ENCODE results near the gene TWIST1. TPM values are rescaled to one million over a fixed set of nuclear protein-coding genes. Genes with fewer than 3 reads are reported as not detected.

TWIST1 gene
- total RNA-seq, 1 donor = 113 TPM

GRCh38 chr7:19116121-19117090 is 1.0 kb downstream of the TWIST1 start:
- no peaks in the 10 kb centered on the region for H3K36me3 ChIP-seq (ENCODE audit: insufficient read depth, low read length)
- H4K20me1 ChIP-seq (ENCODE audit: insufficient read depth, low read length) = peaks cover 9% of the 10 kb centered on the region
- peak; percentile 82 for DNase-seq (ENCODE audit: insufficient read length, low spot score, missing footprints)
- no peaks in the 10 kb centered on the region for H3K9me3 ChIP-seq (ENCODE audit: low read depth, low read length)
- peaks cover 53% of the 10 kb centered on the region for H3K79me2 ChIP-seq (ENCODE audit: insufficient read depth, low read length)
- H3K4me3 ChIP-seq (ENCODE audit: insufficient read depth, low read length) = peak overlapping the region; percentile 95
- H2AFZ ChIP-seq (ENCODE audit: low read length) = peak overlapping the region; percentile 81
- no peaks in the 10 kb centered on the region for H3K27me3 ChIP-seq (ENCODE audit: insufficient read depth, low read length)
- TF ChIP-seq CTCF (IDR thresholded peaks at IDR 0.05; ENCODE audit: extremely low read depth, low read depth, low read length) = no peak
- H3K27ac ChIP-seq (ENCODE audit: low read depth, low read length) = peak overlapping the region; percentile 80
- H3K4me1 ChIP-seq (ENCODE audit: insufficient read depth, low read length) = peaks cover 36% of the 10 kb centered on the region
- peak overlapping the region; percentile 94 for H3K4me2 ChIP-seq (ENCODE audit: insufficient read depth, low read length)

- Histone ChIP-seq H3K4me3 (ENCODE audit: insufficient read depth, low read length) (peak overlapping the region; percentile 95), H3K27ac (ENCODE audit: low read depth, low read length) (peak overlapping the region; percentile 80), H3K79me2 (ENCODE audit: insufficient read depth, low read length) (peaks cover 67% of the 10 kb centered on the region)
These were observed 2.9 kb downstream of the TWIST1 start for GRCh38 chr7:19114551-19114855.

GRCh38 chr7:19113855-19114550 is 3.4 kb downstream of the TWIST1 start:
- Histone ChIP-seq H3K36me3 (ENCODE audit: insufficient read depth, low read length) (no peaks in the 10 kb centered on the region), H3K4me2 (ENCODE audit: insufficient read depth, low read length) (peak overlapping the region; percentile 94), H3K27me3 (ENCODE audit: insufficient read depth, low read length) (no peaks in the 10 kb centered on the region), H3K4me1 (ENCODE audit: insufficient read depth, low read length) (peaks cover 36% of the 10 kb centered on the region), H3K27ac (ENCODE audit: low read depth, low read length) (peak overlapping the region; percentile 80), H3K4me3 (ENCODE audit: insufficient read depth, low read length) (peak overlapping the region; percentile 95), H3K79me2 (ENCODE audit: insufficient read depth, low read length) (peaks cover 67% of the 10 kb centered on the region), H2AFZ (ENCODE audit: low read length) (no peak overlapping the region), H4K20me1 (ENCODE audit: insufficient read depth, low read length) (peaks cover 9% of the 10 kb centered on the region), H3K9me3 (ENCODE audit: low read depth, low read length) (no peaks in the 10 kb centered on the region)
- TF ChIP-seq CTCF (IDR thresholded peaks at IDR 0.05; ENCODE audit: extremely low read depth, low read depth, low read length) = no peak
- peak; percentile 95 for DNase-seq (ENCODE audit: insufficient read length, low spot score, missing footprints)

More at GRCh38 chr7:19114551-19114855, 2.9 kb downstream of the TWIST1 start:
- H3K36me3 ChIP-seq (ENCODE audit: insufficient read depth, low read length) = no peaks in the 10 kb centered on the region
- DNase-seq (ENCODE audit: insufficient read length, low spot score, missing footprints) = peak; percentile 48
- TF ChIP-seq CTCF (IDR thresholded peaks at IDR 0.05; ENCODE audit: extremely low read depth, low read depth, low read length) = no peak
- H2AFZ ChIP-seq (ENCODE audit: low read length) = no peak overlapping the region
- H3K9me3 ChIP-seq (ENCODE audit: low read depth, low read length) = no peaks in the 10 kb centered on the region
- peak overlapping the region; percentile 94 for H3K4me2 ChIP-seq (ENCODE audit: insufficient read depth, low read length)
- H3K4me1 ChIP-seq (ENCODE audit: insufficient read depth, low read length) = peaks cover 36% of the 10 kb centered on the region
- peaks cover 9% of the 10 kb centered on the region for H4K20me1 ChIP-seq (ENCODE audit: insufficient read depth, low read length)
- H3K27me3 ChIP-seq (ENCODE audit: insufficient read depth, low read length) = no peaks in the 10 kb centered on the region

GRCh38 chr7:19113002-19113350 is 4.5 kb downstream of the TWIST1 start:
- H3K79me2 ChIP-seq (ENCODE audit: insufficient read depth, low read length) = peaks cover 67% of the 10 kb centered on the region
- no peak for TF ChIP-seq CTCF (IDR thresholded peaks at IDR 0.05; ENCODE audit: extremely low read depth, low read depth, low read length)
- H3K4me3 ChIP-seq (ENCODE audit: insufficient read depth, low read length) = peak overlapping the region; percentile 71
- H3K27me3 ChIP-seq (ENCODE audit: insufficient read depth, low read length) = no peaks in the 10 kb centered on the region
- H3K4me1 ChIP-seq (ENCODE audit: insufficient read depth, low read length) = peaks cover 44% of the 10 kb centered on the region
- peak overlapping the region; percentile 80 for H3K27ac ChIP-seq (ENCODE audit: low read depth, low read length)
- no peak overlapping the region for H2AFZ ChIP-seq (ENCODE audit: low read length)
- no peaks in the 10 kb centered on the region for H3K9me3 ChIP-seq (ENCODE audit: low read depth, low read length)
- H3K4me2 ChIP-seq (ENCODE audit: insufficient read depth, low read length) = peak overlapping the region; percentile 94
- H4K20me1 ChIP-seq (ENCODE audit: insufficient read depth, low read length) = peaks cover 9% of the 10 kb centered on the region
- no peaks in the 10 kb centered on the region for H3K36me3 ChIP-seq (ENCODE audit: insufficient read depth, low read length)
- DNase-seq (ENCODE audit: insufficient read length, low spot score, missing footprints) = no peak

Data from osteoblast (primary cell).